Hepatic stellate cell (primary cell): ENCODE measurements around the gene IP6K3.

ENCODE experiments used
- DNase-seq: peaks from one replicate; pipeline ENCODE4 v3.0.0; 2011; ENCODE audit warnings: low spot score

IP6K3 gene

DNA sequence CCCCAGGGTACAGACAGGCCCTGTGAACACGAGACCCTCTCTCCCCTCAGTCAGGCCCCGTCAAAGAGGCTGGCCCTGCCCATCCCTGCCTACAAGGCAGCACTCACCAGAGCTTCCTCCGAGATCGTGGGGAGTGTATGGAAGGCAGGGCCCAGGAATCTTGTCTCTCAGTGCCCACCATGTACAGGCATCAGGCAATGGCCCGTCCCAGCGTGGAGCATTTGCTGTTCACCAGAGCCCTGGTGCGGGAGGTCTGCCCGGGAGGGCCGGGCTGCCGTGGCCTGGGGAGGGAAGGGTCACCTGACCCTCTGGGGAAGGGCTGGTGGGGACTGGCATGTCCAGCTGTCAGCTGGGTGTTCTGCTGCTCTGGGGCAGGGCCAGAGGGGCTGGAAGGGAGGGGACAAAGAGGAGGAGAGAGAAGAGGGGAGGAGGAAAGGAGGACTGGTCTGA is at the start of gene IP6K3:
Gene IP6K3 (minus strand): TSS at position 255 of the 450 bp plus-strand sequence. CDS start 11,429 bp downstream, outside the sequence.
- no peak for DNase-seq

DNA sequence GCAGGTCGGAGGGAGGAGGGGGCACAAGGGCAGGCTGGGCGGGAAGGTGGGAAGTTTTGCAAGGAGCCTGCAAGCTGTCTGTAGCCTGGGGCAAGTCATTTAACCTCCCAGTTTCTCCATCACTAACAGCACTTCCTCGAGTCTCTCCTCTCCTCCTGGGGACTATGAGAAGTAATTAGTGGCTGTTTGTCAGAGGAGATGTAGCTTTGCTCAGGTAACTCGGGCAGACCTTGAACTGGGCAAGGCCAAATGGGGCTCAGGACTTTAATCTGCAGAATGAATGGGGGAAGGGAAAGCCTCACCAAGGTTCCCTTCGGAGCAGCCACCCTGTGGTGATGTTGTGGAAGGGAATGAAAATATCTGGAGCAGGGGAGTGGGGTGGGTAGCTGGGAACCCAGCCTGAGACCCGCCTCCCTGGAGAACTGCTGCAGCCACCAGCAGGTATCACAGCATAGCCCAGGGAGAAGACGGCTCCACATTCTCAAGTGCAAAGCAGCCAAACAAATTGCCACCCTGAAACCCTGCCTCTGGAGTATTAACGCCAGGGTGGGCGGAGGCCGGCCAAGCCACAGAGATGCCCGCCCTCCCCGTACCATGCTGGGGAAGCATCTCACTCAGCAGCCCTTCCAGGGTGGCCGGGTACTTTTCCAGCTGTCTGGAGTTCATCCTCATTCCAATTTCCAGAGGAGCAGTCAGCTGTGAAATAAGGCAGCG is 48.4 kb upstream of the IP6K3 start:
- DNase-seq, result no peak

DNA sequence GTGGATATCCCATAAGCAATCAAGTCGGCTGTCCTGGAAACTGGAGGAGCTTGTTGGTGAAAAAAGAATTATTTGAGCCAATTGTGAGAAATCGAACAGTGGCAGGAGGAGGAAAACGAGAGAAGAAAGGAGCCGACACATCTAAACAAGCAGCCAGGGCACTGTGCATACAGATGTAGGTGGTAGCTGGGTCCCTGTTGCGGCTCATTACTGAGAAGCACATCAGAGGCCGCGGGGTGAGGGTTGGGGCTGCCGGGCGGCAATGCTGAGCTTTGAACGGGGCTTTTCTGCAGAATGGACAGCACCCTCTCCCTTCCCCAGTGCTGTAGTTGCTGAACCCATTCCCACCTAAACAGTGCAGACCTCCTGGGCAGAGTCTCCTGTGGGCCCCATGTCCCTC is 46.3 kb upstream of the IP6K3 start:
- DNase-seq, result no peak

GRCh38 chr6:33791620-33792019 is 44.9 kb upstream of the IP6K3 start:
- no peak for DNase-seq

- no peak for DNase-seq
Measured at GRCh38 chr6:33790910-33791309, 44.2 kb upstream of the IP6K3 start.

DNA sequence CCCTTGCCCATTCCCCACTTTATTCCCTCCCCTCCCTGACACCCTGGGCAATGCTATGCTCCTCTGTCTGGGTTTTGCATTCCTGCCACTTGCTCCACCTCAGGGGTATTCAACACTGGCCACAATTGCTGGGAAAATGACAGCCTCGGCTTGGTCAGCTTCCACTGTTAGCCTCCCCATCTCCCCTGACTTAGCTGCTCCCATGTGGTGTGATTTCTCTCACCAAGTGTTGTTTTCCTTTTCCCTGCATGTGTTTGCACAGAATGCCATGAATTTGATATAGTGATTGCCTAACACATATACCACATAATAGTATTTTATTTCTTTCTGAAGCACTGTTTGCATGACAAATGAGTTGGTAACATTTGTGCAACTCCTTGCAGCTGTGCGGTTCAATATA is 43.7 kb upstream of the IP6K3 start:
- DNase-seq, result no peak

DNA sequence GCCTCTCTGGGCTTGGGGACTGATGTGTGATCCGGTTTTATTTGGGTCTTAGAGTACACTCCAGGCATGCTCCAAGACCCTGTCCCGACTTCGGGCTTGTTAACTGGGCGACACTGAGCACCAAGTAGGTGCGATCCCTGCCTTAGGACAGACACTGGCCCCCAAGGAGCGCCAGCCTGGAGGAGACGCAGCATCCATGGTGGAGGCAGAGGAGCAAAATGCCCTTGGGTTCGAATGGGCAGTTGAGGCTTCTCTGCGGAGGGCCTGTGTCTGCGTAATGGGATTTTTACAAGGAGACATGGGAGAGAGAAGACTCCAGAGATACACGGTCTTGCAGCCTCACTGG is 42.8 kb upstream of the IP6K3 start:
- no peak for DNase-seq

DNA sequence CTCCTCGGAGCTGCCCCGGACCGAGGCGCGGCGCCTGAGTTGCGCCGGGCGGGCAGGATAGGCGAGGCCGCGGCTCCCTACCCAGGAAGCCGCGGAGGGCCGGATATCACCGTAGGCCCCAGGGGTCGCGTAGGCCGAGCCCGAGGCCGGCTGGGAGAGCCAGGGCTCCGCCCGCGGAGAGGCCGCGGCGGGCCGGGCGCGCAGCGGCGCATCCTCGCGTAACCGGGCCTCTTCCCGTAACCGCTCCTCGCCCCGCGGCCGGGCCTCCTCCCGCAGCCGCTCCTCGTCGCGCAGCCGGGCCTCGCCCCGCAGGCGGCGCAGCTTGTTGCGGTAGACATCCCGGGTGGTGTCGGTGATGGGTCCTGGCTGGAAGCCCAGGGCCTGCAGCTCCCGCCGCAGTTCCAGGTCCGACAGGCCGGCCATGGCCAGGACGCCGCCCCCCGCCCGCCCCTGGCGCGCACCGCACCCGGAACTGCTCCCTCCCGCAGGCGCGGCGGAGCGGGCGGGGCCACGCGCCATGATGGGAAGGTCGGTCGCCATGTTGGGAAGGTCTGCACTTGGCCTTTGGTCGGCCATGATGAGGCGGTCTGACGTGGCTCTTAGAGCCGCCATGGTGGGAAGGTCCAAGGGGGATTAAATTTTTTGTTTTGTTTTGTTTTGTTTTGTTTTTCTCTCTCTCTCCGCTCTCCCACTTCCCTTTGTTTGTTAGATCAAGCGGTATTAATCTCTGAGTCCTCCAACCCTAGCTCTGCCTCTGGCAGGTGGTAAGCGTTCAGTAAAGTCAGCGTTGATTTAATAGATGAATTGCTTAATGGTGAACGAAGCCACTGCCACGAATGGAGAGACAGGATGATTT is 42.2 kb upstream of the IP6K3 start, which contains the start of gene LEMD2:
Gene LEMD2 (minus strand): TSS at position 437 of the 856 bp plus-strand sequence. CDS start 14 bp downstream, at position 423.
- DNase-seq, result peak; percentile 97

DNA sequence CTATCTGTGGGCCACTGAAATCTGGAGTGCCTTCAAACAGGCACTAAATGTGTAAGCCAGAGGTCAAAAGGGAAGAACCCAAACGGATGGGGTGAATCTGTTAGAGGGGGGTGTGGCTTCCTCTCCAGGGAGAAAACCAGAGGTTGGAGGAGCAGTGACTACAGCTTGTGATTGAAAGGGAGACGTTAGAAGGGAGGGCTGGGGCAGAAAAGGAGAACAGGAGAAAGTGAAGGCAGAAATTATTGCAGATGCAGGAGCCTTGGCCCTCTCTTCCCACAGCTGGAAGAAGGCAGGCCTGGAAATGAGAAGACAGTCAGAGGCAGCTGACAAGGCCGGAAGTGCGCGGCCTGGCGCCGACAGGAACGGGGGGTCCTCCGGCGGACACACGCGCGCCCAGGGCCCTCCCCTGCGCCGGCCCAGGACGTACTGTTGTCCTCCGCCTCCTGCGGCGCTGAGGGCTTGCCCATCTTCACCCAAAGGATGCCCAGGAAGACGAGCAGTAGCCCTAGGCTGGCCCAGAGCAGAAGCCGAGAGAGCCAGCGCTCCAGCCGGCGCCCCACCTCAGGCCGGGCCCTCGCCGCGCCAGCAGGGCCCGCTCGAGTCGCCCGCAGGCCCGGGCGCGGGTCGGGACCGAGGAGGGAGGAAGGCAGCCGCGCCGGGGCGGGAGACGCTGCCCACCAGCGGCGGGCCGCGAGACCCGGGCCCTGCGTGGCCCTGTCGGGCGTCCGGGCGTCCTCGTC is 41.4 kb upstream of the IP6K3 start:
- peak; percentile 76 for DNase-seq

- peak; percentile 50 for DNase-seq
Measured at GRCh38 chr6:33787346-33787953, 40.7 kb upstream of the IP6K3 start.

GRCh38 chr6:33786736-33787135 is 40.0 kb upstream of the IP6K3 start:
- no peak for DNase-seq

DNA sequence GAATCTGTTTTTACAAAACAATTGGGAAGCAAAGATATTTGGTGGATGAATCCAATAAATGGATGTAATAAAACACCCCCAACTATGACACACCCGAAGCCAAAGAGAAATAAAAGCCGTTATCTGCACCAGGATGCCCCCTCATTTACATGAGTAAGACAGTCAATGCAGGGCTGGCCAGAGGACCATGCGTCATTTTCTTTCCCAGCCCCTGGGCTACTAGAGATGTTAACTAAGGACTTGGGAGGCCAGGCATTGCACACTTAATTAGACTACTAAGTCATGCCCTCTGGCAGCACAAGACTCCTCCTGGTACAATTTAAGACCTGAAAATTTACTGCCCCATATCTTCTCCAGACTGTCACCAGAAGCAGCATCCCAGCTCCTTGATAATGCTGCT is 39.1 kb upstream of the IP6K3 start:
- no peak for DNase-seq

GRCh38 chr6:33784787-33785186 is 38.1 kb upstream of the IP6K3 start:
- DNase-seq, result no peak

DNA sequence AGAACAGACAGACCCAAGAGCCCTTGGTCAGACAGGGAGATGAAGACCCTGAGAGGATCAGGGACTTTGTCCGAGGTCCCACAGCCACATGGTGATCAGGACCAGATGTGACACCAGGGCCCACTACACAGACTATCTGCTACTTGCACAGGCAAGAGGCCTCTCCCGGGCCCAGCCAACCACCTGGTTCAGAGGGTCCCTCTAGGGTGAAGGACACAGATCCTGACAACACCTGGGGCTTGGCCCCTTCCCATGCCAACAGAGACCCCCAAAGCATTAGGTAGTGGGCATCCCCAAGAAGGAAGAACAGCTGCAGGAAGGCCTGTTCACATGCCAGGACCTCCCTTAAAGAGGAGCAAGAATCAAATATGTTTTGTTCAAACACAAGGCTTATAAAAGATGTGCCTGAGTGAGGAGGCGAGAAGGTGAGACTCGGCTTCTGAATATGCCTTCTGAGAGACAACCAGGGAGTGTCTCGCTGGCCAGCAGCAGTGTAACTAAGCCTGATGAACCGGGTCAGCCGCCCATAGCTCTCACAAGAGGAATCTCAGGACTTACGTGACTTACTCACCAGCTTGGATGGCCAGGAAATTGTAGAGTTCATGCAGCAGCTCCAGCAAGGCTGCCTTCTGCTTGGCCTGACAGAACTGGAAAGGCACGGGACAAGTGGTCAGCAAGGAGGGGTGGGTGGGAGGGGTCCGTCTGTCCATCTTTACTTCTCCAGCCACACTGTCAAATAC is 37.2 kb upstream of the IP6K3 start:
- no peak for DNase-seq

GRCh38 chr6:33782561-33782960 is 35.9 kb upstream of the IP6K3 start:
- DNase-seq, result no peak

DNA sequence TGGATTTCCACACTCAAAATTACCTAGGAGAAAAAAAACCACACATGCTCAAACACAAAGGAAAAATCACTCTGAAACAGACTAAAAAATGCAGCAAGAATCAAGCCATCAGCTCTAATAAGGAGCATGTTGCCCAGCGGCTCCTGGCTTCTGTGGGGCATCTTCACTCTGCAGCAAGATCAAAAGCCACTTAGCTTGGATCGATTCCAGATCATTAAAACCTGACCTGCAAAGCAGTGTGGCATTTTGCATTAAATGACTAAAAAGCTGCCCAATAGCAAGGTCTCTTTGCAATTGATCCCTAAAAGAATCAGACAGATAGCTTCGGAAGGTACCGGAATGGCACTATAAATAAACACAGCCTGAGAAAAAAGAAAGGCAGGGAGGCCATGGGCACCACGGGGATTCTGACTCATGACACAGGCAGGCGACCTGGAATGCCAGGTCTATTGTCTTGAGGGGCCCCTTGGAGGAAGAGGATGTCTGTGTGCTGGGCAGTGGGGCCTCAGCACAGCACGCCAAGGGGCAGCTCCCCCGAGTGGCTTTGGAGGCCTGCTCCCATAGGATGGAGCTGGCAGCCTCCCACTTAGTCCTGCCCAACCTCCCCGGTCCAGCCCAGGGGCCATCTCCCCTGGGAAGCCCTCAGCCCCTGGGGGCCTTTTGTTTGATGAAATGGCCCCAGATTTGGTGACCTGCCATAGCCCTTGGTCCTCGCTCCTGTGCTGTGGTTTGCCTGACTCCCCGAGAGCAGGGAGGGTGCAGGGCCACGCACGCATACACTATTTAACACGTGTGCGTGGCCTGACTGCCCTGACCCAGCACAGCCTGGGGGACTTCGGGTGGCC is 34.6 kb upstream of the IP6K3 start:
- DNase-seq, result peak; percentile 44

- DNase-seq, result no peak
Measured at GRCh38 chr6:33779895-33780294, 33.2 kb upstream of the IP6K3 start.

DNA sequence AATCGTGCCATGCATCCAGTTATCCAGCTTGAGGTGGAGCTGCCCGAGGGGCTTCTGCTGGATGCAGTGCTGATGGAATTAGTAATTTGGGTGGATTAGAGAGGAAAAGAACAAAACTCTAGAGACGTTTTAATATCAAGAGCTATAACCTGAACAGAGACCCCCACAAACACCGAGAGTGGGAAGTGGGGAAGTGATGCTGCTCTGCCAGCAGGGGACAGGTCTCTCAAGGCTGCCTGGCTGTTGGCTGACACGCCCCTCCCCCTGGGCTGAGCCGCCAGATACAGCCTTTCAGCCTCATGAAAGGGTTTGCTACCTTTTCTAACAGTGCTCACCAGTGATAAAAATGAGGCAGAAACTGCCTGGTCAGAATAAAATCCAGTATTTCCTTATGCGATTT is 32.6 kb upstream of the IP6K3 start:
- no peak for DNase-seq

DNA sequence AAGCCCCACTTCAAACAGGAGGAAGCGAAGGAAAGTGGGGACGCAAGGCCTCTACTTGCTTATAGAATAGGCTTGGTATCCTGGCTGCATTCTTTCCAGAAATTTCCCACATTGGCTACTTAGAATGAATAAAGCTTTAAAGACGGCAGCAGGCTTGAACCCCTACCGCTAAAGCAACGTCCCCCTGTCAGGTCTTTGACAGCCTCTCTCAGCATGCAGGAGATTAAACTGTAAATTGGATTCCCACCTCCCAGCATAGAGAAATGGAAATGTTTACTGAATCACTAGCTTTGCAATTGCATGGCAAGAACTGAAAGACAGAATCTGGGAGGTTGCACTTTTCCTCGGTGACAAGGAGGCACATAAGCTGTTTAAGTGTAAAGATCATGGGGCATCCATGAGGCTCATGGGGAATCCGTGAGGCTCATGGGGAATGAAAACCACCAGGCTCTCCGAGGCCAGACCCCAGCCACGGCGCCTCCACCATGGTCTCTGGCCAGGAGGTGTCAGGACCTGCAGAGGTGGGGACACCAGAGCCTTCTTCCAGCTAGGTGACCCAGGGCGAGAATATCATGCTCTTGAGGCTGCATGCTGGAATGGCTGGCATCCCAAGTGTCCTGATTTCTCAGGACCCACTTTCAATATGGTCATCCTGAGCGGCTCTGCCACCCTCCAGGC is 31.9 kb upstream of the IP6K3 start:
- no peak for DNase-seq
